ENCODE data around the gene FIS1. TPM values are rescaled to one million over a fixed set of nuclear protein-coding genes. Genes with fewer than 3 reads are reported as not detected.

The FIS1 gene
- total RNA-seq, 1 donor from 2014 or later: 266 TPM

- peaks cover 35 to 51% of the 10 kb centered on the region in 2 donors for H3K36me3 ChIP-seq
- H3K27me3 ChIP-seq: no peaks in the 10 kb centered on the region
- DNase-seq (ENCODE audit: low spot score in 2 of 2): no peak
- no peak for TF ChIP-seq CTCF (IDR thresholded peaks at IDR 0.05)
- H3K27ac ChIP-seq: no peak overlapping the region
- intact Hi-C loops (cut with DNase I): no loop called here
- H3K4me3 ChIP-seq: no peak overlapping the region
- peaks cover 4 to 7% of the 10 kb centered on the region in 2 donors for H3K4me1 ChIP-seq
- H3K9me3 ChIP-seq: no peaks in the 10 kb centered on the region
Measured at GRCh38 chr7:101223528-101223927, 21.4 kb downstream of the FIS1 start.

DNA sequence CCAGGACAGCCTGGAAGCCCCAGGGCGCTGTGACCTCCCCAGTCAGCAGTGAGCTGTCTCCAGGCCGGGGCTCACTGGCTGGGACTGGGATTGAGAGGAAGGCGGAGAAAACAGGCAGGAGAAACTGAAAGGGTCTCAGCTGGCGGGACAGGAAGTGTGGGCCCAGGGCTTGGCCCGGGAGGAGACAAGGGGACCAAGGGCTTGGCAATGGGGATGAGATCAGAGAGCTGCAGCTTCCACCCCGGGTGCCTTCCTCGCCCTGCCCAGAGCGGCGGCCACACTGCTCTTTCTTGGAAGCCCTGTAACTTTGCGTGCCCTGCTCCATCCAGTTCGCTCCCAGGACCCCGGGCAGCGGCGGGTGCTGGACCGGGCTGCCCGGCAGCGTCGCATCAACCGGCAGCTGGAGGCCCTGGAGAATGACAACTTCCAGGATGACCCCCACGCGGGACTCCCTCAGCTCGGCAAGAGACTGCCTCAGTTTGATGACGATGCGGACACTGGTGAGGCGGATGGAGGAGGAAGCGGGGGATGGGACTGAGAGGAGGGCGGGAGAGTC, 22.5 kb downstream of the FIS1 start:
- TF ChIP-seq CTCF (IDR thresholded peaks at IDR 0.05): no peak
- Histone ChIP-seq H3K27me3 (no peaks in the 10 kb centered on the region), H3K4me3 (no peak overlapping the region), H3K27ac (no peak overlapping the region), H3K9me3 (no peaks in the 10 kb centered on the region), H3K36me3 (peaks cover 34 to 41% of the 10 kb centered on the region in 2 donors), H3K4me1 (peaks cover 4 to 10% of the 10 kb centered on the region in 2 donors)
- DNase-seq (ENCODE audit: low spot score in 2 of 2): no peak
- intact Hi-C loops (cut with DNase I): no loop called here

- Histone ChIP-seq H3K27ac (no peak overlapping the region), H3K27me3 (no peaks in the 10 kb centered on the region), H3K4me3 (no peak overlapping the region), H3K36me3 (peaks cover 24% of the 10 kb centered on the region in 2 donors), H3K9me3 (no peaks in the 10 kb centered on the region), H3K4me1 (peaks cover 9 to 18% of the 10 kb centered on the region in 2 donors)
- intact Hi-C loops (cut with DNase I): no loop called here
- no peak for DNase-seq (ENCODE audit: low spot score in 2 of 2)
- TF ChIP-seq CTCF (IDR thresholded peaks at IDR 0.05): no peak
Measured at GRCh38 chr7:101220295-101220694, 24.6 kb downstream of the FIS1 start.

GRCh38 chr7:101218236-101219125, 26.4 kb downstream of the FIS1 start:
- H3K36me3 ChIP-seq: peaks cover 18 to 22% of the 10 kb centered on the region in 2 donors
- no peak for DNase-seq (ENCODE audit: low spot score in 2 of 2)
- H3K4me3 ChIP-seq: peak overlapping the region; percentile 72 to 78
- no peak for TF ChIP-seq CTCF (IDR thresholded peaks at IDR 0.05)
- no peaks in the 10 kb centered on the region for H3K9me3 ChIP-seq
- peak overlapping the region; percentile 29 to 78 for H3K27ac ChIP-seq
- intact Hi-C loops (cut with DNase I): loop anchor here (1.0 to 5.0 kb wide), 5 partner anchors 26 to 1214 kb away; partner anchors contain the start of genes AP1S1, ORAI2 and UFSP1
- H3K4me1 ChIP-seq: peaks cover 9 to 18% of the 10 kb centered on the region in 2 donors
- H3K27me3 ChIP-seq: no peaks in the 10 kb centered on the region

GRCh38 chr7:101217388-101218235, 27.3 kb downstream of the FIS1 start, which contains the start of the genes PLOD3 and ZNHIT1:
Gene PLOD3, minus strand, starts transcription at chr7:101217581. Its CDS starts 307 bp downstream, at chr7:101217274.
Gene ZNHIT1, plus strand, starts transcription at chr7:101218165. Its CDS starts 31 bp downstream, at chr7:101218196.
- Histone ChIP-seq H3K4me3 (peak within 1 kb of the TSS; percentile 72 to 78), H3K27me3 (no peaks in the 10 kb centered on the region), H3K9me3 (no peaks in the 10 kb centered on the region), H3K27ac (peak within 1 kb of the TSS; percentile 55 to 78), H3K4me1 (peaks cover 9 to 18% of the 10 kb centered on the region in 2 donors), H3K36me3 (peaks cover 10 to 23% of the 10 kb centered on the region in 2 donors)
- intact Hi-C loops (cut with DNase I): loop anchor here (1.0 to 5.0 kb wide), 5 partner anchors 27 to 1215 kb away; partner anchors contain the start of genes AP1S1, ORAI2 and UFSP1
- TF ChIP-seq CTCF (IDR thresholded peaks at IDR 0.05): no peak
- peak; percentile 84 to 98 for DNase-seq (ENCODE audit: low spot score in 2 of 2)

Data from ascending aorta (tissue), 2 donors.